HG03460 (cell line): ENCODE measurements around the gene CA6.
"Not testable (repeated sequence)": the region's sequence is repeated elsewhere in the genome, so short reads cannot be mapped to it uniquely, and the experiment has no call there.

ENCODE experiments used
- ATAC-seq: cut with Tn5 transposase; IDR thresholded peaks from one replicate; pipeline ENCODE4 v1.9.1; 2021; ENCODE audit not compliant: unreplicated experiment

CA6 gene

DNA sequence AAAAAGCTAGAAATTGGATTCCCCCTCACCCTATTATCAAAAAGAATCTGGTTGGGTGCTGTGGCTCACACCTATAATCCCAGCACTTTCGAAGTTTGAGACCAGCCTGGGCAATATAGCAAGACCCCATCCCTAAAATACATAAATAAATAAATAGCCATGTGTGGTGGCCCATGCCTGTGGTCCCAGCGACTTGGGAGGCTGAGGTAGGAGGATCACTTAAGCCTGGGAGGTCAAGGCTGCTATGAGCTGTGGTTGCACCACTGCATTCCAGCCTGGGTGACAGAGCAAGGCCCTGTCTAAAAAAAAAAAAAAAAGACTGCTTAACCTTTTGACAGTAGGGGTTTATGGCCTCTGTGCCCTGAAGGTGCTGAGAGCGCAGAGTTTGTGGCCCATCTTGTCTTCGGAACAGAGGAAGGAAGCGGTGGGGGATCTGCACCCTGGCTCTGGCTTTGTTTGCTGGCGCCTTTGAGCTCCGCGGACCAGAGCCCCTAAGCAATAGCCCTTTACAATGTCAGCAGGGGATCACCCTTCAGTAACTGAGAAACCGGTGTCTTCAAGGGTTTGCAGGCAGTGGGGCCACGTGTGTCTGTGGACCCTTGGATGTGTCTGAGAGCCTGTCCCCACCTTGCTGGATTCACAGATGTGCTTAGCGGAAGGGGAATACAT is 58.5 kb downstream of the CA6 start:
- no peak for ATAC-seq

GRCh38 chr1:9004700-9005394 is 59.2 kb downstream of the CA6 start:
- ATAC-seq: no peak

- no peak for ATAC-seq
These were observed 59.7 kb downstream of the CA6 start for GRCh38 chr1:9005395-9005708.

DNA sequence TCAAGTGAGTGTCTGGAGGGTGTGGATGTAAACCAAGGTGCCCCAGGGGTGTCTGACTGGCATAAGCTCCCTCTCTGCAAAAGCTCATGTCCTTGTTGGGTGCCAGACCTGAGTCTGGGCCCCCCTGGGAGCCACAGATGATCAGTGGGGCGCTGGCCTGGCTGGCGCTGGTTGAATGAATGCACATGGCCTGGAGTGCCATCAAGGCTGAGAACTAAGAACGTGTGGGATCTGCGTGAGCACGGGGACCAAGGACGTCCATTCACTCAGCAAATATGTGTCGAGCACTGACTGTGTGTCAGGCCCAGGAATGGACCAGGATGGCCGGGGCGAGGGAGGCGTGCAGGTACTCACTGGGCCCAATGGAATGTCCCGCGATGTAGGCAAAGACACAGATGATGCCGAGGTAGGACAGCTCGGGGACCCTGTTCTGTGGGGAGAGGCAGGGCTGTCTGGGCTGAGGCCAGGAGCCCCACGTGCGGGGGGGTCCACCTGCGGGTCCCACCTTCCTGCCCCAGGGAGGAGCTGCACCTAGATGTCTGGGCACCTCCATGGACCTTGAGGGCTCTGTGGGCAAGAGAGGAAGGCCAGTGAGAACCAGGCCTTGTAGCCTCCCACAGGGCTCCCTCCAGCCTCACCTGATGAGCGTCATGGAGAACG is 61.4 kb downstream of the CA6 start:
- no peak for ATAC-seq

DNA sequence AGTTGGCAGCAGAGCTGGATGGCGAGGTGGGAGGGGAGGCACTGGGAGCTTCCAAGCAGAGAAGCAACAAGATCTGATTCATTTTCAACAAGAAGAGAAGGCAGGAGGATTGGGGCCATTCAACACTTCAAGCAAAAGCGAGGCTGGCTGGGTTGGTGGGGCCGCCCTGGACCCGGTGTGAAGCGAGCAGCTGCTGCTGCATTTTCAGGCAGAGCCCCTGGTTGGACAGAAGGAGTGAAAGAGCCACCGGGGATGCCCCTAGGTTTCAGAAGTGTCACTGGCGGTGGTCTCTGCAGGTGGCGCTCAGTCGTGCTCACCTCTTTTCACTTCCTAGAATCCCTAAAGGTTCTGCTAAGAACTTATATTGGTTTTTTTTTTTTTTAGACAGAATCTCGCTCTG is 62.6 kb downstream of the CA6 start:
- ATAC-seq: no peak

DNA sequence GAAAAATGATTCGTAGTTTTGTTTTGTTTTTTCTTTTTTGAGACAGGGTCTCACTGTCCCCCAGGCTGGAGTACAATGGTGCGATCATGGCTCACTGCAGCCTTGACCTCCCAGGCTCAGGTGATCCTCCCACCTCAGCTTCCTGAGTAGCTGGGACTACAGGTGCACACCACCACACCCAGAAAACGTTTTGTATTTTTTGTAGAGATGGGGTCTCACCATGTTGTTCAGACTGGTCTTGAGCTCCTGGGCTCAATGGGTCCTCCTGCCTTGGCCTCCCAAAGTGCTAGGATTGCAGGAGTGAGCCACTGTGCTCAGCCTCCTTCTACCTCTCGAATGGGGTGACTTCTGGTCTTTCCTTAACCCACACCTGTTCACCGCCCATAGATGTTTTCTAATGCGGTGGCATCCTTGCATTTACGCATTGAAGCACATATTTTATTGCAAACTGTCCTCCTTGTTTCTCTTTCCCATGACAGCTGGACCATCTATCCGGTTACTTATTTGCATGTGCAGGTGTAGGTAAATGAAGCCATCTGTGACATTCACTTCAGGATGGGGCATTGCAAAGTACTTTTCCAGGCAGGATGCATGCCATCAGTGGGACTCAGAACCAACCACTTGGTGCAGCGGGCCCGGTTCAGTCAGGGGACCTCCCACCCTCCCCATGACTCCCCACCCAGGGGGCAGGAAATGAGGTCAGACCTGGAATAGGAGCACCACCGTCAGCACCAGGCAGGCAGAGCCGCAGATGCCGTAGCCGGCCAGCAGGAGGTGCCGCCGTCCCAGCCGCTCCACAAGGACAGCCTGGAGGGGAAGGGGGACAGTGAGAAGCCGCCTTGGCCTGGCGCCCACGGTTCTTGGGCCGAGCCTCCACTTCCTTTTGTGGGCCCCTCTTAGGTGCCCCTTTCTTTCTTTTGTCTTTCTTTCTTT is 64.0 kb downstream of the CA6 start:
- no peak for ATAC-seq

- peak; percentile 63 for ATAC-seq
These were observed 65.2 kb downstream of the CA6 start for GRCh38 chr1:9010781-9011323.

DNA sequence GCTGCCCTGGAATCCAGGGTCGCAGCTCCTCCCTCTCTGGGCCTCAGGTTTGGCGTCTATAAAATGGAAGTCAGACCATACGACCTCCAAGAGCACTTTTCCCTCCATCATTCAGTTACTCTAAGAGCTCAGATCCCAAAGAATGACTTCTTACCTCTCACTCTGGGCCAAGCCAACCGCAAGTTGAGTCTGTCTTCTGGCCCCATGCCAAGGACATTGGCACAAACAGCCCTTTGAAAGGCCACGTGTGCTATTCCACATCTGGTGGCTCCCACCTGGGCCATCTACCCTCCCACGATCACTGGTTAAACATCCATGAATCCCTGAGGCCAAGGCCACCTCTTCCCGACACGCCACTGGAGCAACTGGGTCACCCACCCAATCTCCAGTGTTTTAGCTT is 68.2 kb downstream of the CA6 start:
- no peak for ATAC-seq

- no peak for ATAC-seq
These were observed 69.1 kb downstream of the CA6 start for GRCh38 chr1:9014475-9015375.

- ATAC-seq: no peak
These were observed 70.8 kb downstream of the CA6 start for GRCh38 chr1:9016455-9016854.

- ATAC-seq: no peak
These were observed 72.7 kb downstream of the CA6 start for GRCh38 chr1:9018333-9018732.

GRCh38 chr1:9019896-9020295 is 74.2 kb downstream of the CA6 start:
- no peak for ATAC-seq

DNA sequence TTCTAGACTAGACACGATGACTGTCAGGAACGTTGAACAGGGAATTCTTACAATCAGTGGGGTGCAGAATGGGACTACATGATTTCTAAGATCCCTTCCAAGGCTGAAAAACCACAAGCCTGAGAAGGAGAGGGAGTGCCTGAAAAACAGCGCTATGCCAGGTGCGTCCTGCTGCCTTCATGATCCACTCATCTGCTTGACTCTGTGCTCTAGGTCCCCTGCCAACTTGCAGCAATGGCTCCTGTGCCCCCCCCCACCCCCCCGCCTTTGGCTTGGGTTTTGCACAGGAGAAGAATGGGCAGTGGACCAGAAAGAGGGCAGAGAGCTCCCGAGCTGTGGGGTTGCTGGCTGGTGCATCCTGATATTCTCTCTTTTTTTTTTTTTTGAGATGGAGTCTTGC is 74.6 kb downstream of the CA6 start:
- ATAC-seq: no peak

DNA sequence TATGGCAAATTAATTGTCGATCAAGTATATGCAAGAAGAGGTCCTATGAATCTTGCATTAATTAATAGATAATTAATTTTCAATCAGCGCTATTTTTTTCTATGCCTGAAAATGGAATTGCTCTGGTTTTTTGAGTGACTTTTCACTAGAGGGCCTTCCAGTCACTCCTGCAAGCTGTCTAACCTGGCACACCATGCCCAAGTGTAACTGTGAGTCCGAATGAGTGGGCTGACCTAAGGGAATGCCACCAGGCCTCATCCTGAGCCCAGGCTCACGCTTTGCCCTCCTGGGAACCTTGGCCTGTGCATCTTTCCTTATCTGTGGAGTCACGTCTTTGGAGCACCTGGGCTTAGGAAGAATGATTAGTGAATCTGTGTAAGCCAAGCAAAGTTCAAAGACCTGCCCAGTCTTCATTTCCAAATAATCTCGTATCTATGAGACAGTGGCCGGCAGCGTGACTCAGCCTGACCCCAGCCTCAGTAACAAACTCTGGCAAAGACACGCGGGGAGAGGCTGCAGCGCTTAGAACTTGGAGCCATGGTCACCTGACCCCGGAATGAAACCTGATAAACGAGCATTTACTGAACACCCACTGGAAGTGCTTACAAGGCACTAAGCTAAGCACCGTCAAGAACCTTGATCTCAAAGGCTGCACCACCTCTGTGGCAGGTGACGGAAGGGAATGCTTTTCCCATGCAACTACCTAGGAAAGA is 76.5 kb downstream of the CA6 start:
- not testable (repeated sequence) for ATAC-seq

DNA sequence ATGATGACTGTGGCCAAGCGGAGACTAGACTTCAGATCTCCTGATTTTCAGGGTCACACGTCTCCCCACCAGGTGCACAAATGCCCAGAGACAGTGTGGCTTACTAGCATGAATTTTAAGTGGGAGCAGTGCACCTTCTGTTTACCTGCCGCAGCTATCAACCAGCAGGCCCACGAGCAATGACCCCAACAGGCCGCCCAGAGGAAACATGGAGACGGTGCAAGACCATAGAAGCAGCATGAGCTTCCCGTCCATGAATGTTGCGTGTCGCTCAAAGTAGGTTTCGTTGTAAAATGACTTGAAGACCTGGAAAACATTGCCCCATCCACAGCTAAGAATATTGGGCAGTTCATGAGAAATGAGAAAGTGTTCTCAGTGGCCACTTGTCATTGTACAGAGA is 77.1 kb downstream of the CA6 start:
- ATAC-seq: no peak
